ENCODE data around the gene MYBPH.

DNA sequence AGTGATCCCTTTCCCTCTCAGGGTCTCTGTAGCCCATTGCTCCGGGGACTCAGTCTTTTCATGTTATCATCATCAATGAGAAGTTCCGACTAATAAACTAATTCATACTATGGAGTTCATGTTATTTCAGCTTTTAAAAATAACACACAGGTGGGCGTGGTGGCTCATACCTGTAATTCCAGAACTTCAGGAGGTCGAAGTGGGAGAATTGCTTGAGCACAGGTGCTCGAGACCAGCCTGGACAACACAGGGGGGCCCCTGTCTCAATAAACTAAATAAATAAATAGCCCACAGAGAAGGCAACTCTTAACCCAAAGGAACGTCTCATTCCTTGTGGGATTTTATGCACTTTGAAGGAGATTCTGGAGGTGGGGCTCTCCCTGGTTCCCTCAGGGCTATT lies 14.5 kb downstream of the MYBPH start:
- TF ChIP-seq TCF12 (IDR thresholded peaks at IDR 0.05; ENCODE audit: low read depth, low read length) = no peak
- TF ChIP-seq, protein P1, sequence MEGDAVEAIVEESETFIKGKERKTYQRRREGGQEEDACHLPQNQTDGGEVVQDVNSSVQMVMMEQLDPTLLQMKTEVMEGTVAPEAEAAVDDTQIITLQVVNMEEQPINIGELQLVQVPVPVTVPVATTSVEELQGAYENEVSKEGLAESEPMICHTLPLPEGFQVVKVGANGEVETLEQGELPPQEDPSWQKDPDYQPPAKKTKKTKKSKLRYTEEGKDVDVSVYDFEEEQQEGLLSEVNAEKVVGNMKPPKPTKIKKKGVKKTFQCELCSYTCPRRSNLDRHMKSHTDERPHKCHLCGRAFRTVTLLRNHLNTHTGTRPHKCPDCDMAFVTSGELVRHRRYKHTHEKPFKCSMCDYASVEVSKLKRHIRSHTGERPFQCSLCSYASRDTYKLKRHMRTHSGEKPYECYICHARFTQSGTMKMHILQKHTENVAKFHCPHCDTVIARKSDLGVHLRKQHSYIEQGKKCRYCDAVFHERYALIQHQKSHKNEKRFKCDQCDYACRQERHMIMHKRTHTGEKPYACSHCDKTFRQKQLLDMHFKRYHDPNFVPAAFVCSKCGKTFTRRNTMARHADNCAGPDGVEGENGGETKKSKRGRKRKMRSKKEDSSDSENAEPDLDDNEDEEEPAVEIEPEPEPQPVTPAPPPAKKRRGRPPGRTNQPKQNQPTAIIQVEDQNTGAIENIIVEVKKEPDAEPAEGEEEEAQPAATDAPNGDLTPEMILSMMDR (IDR thresholded peaks at IDR 0.05 in 2 of 3, conservative IDR thresholded peaks at IDR 0.05 in 1 of 3; ENCODE audit: control insufficient read depth in 2 of 3, extremely low read depth in 1 of 3, insufficient read depth in 1 of 3, low read depth in 3 of 3, low read length in 3 of 3) = no peak
- no peak for TF ChIP-seq SMC3 (IDR thresholded peaks at IDR 0.05; ENCODE audit: borderline replicate concordance, low read length)
- no peak for TF ChIP-seq CHD2 (IDR thresholded peaks at IDR 0.05; ENCODE audit: borderline replicate concordance, low read depth, low read length)
- no peak for TF ChIP-seq DPF2 (IDR thresholded peaks at IDR 0.05)
- no peak for TF ChIP-seq BHLHE40 (IDR thresholded peaks at IDR 0.05; ENCODE audit: borderline replicate concordance in 1 of 2, low read depth in 2 of 2, low read length in 1 of 2)
- no peak for TF ChIP-seq MTA3 (IDR thresholded peaks at IDR 0.05; ENCODE audit: borderline replicate concordance, low read length)
- TF ChIP-seq LARP7 (IDR thresholded peaks at IDR 0.05) = no peak
